Measurements from ENCODE around the gene RALGAPB.

RALGAPB gene

GRCh38 chr20:38623061-38623460 is 150.4 kb downstream of the RALGAPB start:
- H3K27ac ChIP-seq, result no peak overlapping the region
- TF ChIP-seq CTCF (conservative IDR thresholded peaks at IDR 0.05), result no peak

GRCh38 chr20:38624084-38624483 is 151.4 kb downstream of the RALGAPB start:
- TF ChIP-seq CTCF (conservative IDR thresholded peaks at IDR 0.05), result no peak
- H3K27ac ChIP-seq, result no peak overlapping the region

GRCh38 chr20:38625896-38626295 is 153.3 kb downstream of the RALGAPB start:
- no peak overlapping the region for H3K27ac ChIP-seq
- TF ChIP-seq CTCF (conservative IDR thresholded peaks at IDR 0.05), result no peak

- no peak overlapping the region for H3K27ac ChIP-seq
- TF ChIP-seq CTCF (conservative IDR thresholded peaks at IDR 0.05), result no peak
These were observed 154.4 kb downstream of the RALGAPB start for GRCh38 chr20:38626921-38627659.

All from VCaP (cell line).